Activated naive CD4-positive, alpha-beta T cell treated with anti-CD3 and anti-CD28 coated beads, Interleukin-2, amount 10 ng/mL, durations not matched to agents 7 days and 5 days (primary cell): ENCODE results near the gene PMEPA1.

Experiments
- CTCF ChIA-PET: fragments of 350-600 bp; sonication (Branson Sonifier 250); formaldehyde crosslinking; loops from one replicate; lab custom pipeline; 2021; ENCODE audit warnings: antibody characterized with exemption; lab: Charles Lee
- DNase-seq: peaks from one replicate; pipeline ENCODE4 v3.0.0-alpha.2; 2020
- H3K27ac Mint-ChIP-seq: one replicate; pipeline ENCODE4 v1.8.0; 2021; ENCODE audit warnings: mild to moderate bottlenecking, moderate library complexity, mixed read lengths
- H3K27me3 Mint-ChIP-seq: one replicate; pipeline ENCODE4 v1.8.0; 2021; ENCODE audit warnings: mild to moderate bottlenecking, mixed read lengths
- H3K36me3 Mint-ChIP-seq: one replicate; pipeline ENCODE4 v1.8.0; 2021; ENCODE audit warnings: mixed read lengths
- H3K4me1 Mint-ChIP-seq: one replicate; pipeline ENCODE4 v1.8.0; 2021; ENCODE audit warnings: mixed read lengths
- H3K4me3 Mint-ChIP-seq: one replicate; pipeline ENCODE4 v1.8.0; 2021; ENCODE audit warnings: mild to moderate bottlenecking, moderate library complexity, mixed read lengths
- H3K9me3 Mint-ChIP-seq: one replicate; pipeline ENCODE4 v1.8.0; 2021; ENCODE audit warnings: mixed read lengths

Gene PMEPA1

GRCh38 chr20:57618764-57619050 is 91.1 kb downstream of the PMEPA1 start:
- CTCF ChIA-PET, result interaction anchor here (1.5 to 6.8 kb wide), 5 partner anchors 9 to 35 kb away, joined by 7 to 86 read pairs (median 16); no protein-coding TSS in a partner anchor
- peak overlapping the region; percentile 98 for H3K27ac Mint-ChIP-seq
- peaks cover 69% of the 10 kb centered on the region for H3K4me1 Mint-ChIP-seq

DNA sequence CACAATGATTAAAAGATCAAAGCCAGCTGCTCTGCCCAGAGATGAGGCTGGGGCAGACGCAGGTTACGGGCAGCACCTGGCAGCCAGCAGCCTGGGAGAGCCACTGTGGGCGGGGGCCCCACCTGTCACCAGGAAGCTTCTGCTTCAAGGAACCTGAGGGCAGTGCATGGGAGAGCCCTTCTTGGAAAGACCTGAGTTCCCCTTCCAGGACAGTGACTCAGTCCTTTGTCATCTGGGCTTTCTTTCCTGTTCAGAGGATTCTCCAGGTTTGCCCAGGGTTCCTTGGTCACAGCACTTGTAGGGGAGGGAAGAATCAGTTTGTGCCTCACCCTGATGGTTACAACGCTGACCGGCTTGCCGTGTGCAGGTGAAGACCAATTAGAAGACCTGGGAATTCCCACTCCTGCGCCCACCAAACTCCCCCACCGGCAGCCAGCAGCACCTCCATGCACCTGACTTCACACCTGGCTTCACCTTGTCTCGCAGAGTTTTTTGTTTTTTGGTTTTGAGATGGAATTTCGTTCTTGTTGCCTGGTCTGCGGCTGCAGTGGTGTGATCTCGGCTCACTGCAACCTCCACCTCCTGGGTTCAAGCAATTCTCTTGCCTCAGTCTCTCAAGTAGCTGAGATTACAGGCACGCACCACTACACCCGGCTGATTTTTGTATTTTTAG is 91.6 kb downstream of the PMEPA1 start:
- Mint-ChIP-seq H3K4me3 (peak overlapping the region; percentile 78), H3K36me3 (peaks cover 4% of the 10 kb centered on the region), H3K4me1 (peaks cover 67% of the 10 kb centered on the region), H3K27me3 (peaks cover 55% of the 10 kb centered on the region), H3K27ac (peak overlapping the region; percentile 98), H3K9me3 (no peaks in the 10 kb centered on the region)
- CTCF ChIA-PET, result interaction anchor here (0.6 to 1.5 kb wide), 3 partner anchors 14 to 36 kb away, joined by 3 to 7 read pairs (median 3); no protein-coding TSS in a partner anchor
- DNase-seq, result peak; percentile 46

More at GRCh38 chr20:57618764-57619050, 91.1 kb downstream of the PMEPA1 start:
- Mint-ChIP-seq H3K4me3 (peak overlapping the region; percentile 78), H3K9me3 (peaks cover under 1% of the 10 kb centered on the region), H3K27me3 (peaks cover 51% of the 10 kb centered on the region), H3K36me3 (peaks cover 3% of the 10 kb centered on the region)
- DNase-seq, result no peak

- no peak for DNase-seq
- CTCF ChIA-PET, result interaction anchor here (0.6 to 1.5 kb wide), 3 partner anchors 21 to 550 kb away, joined by 3 to 7 read pairs (median 3); no protein-coding TSS in a partner anchor
- Mint-ChIP-seq H3K36me3 (peaks cover 7% of the 10 kb centered on the region), H3K27me3 (peaks cover 55% of the 10 kb centered on the region), H3K9me3 (no peaks in the 10 kb centered on the region), H3K4me3 (no peak overlapping the region), H3K27ac (peak overlapping the region; percentile 98), H3K4me1 (peaks cover 57% of the 10 kb centered on the region)
Measured at GRCh38 chr20:57617079-57617795, 92.6 kb downstream of the PMEPA1 start.

GRCh38 chr20:57616143-57616951 is 93.5 kb downstream of the PMEPA1 start:
- peaks cover 59% of the 10 kb centered on the region for H3K27me3 Mint-ChIP-seq
- peak overlapping the region; percentile 76 for H3K27ac Mint-ChIP-seq
- CTCF ChIA-PET, result interaction anchor here (0.7 to 1.6 kb wide), 2 partner anchors 10 to 20 kb away, joined by 4 read pairs; no protein-coding TSS in a partner anchor
- no peaks in the 10 kb centered on the region for H3K9me3 Mint-ChIP-seq
- peaks cover 48% of the 10 kb centered on the region for H3K4me1 Mint-ChIP-seq
- H3K36me3 Mint-ChIP-seq, result peaks cover 7% of the 10 kb centered on the region
- H3K4me3 Mint-ChIP-seq, result no peak overlapping the region
- no peak for DNase-seq

DNA sequence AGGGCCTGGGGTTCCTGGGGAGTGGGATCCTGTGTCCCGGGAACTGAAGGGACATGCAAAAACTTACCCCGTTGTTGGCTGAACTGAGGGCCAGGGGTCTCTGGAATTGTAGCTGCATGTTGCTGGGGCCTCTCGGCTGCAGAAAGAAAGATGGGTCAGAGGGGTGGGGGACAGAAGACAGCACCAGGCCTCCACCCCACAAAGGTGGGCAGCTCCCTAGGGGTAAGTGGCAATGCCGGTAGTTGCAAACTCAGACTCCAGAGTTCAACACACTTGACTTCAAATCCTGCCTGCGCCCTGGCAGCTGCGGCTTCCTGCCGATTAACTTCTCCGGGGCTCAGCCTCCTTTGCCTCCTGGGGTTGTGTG is 94.4 kb downstream of the PMEPA1 start:
- no peak overlapping the region for H3K4me3 Mint-ChIP-seq
- peaks cover 39% of the 10 kb centered on the region for H3K4me1 Mint-ChIP-seq
- H3K36me3 Mint-ChIP-seq, result peaks cover 7% of the 10 kb centered on the region
- DNase-seq, result no peak
- H3K9me3 Mint-ChIP-seq, result no peaks in the 10 kb centered on the region
- H3K27me3 Mint-ChIP-seq, result peaks cover 66% of the 10 kb centered on the region
- no peak overlapping the region for H3K27ac Mint-ChIP-seq
- CTCF ChIA-PET, result interaction anchor here (0.7 to 1.6 kb wide), 3 partner anchors 9 to 596 kb away, joined by 3 to 4 read pairs (median 4); no protein-coding TSS in a partner anchor

DNA sequence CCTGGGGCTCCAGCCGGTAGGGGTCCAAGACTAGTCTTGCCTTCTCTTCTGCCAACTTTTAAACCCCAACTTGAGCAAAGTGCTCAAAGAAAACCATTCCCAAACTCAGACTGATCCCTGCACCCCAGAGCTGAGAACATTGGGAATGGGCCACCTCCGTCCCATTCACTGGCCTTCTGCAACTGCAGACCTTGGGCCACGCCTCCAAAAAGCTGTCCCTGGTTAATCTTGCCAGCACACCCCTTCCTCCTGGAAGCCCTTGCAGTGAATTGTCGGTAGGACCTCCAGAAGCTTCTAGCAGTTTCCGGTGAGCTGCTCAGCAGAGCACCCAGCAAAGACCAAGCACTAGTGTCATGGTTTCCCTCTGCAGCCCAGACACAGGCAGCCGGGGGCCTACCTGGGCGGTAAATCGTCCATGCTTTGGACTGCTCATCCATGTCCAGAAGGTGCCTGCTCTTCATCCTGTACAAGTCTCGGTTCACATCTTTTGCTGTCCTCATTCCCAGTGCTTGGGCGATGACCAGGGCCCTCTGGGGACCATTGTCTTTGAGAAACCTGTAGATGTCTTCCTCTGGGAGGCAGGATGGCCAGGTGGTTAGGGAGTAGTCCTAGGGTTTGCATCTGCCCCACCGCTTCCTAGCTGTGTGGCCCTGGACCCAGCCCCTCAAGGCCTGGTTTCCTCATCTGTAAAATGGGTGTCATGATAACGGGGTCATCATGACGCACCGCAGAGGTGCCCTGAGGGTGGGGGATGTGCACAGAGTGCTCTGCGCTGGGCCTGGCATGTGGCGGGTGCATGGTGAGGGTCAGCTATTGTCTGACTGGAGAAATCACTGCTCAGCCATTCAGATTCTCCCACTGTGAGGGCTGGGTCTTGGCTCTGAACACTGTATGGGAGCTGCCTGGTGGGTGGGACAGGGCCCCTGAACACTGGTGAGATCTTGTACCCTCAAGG is 95.0 kb downstream of the PMEPA1 start:
- no peak overlapping the region for H3K27ac Mint-ChIP-seq
- peaks cover 32% of the 10 kb centered on the region for H3K4me1 Mint-ChIP-seq
- CTCF ChIA-PET, result interaction anchor here (1.5 to 1.6 kb wide), 2 partner anchors 9 to 597 kb away, joined by 3 to 4 read pairs; no protein-coding TSS in a partner anchor
- DNase-seq, result no peak
- H3K9me3 Mint-ChIP-seq, result no peaks in the 10 kb centered on the region
- H3K36me3 Mint-ChIP-seq, result peaks cover 7% of the 10 kb centered on the region
- H3K27me3 Mint-ChIP-seq, result peaks cover 73% of the 10 kb centered on the region
- no peak overlapping the region for H3K4me3 Mint-ChIP-seq

DNA sequence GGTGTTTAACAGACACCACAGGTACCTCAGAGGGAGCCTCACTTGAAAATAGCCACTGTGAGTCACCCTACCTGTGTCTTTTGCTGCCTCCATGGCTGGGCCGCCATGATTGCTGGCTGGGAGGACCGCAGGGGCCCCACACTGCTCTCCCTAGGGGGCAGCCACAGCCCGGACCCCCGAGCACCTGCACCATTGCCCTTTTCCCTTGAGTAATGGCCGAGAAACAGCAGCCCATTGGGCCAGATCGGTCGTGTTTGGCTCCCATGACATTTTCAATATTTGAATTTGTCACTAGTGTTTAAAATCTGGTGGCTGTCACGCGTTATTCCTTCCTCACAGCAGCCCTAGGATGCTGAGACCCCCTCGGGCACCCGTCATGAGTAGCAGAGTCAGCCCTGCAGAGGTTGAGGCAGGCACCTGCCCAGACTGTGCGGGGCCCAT is 96.3 kb downstream of the PMEPA1 start:
- peaks cover 83% of the 10 kb centered on the region for H3K27me3 Mint-ChIP-seq
- no peaks in the 10 kb centered on the region for H3K9me3 Mint-ChIP-seq
- no peak for DNase-seq
- no peak overlapping the region for H3K27ac Mint-ChIP-seq
- H3K4me3 Mint-ChIP-seq, result no peak overlapping the region
- H3K36me3 Mint-ChIP-seq, result peaks cover 7% of the 10 kb centered on the region
- CTCF ChIA-PET, result no interaction called here
- peaks cover 19% of the 10 kb centered on the region for H3K4me1 Mint-ChIP-seq

GRCh38 chr20:57612916-57613315 is 96.9 kb downstream of the PMEPA1 start:
- CTCF ChIA-PET, result interaction anchor here (1.3 kb wide), 1 partner anchor 41 kb away, joined by 4 read pairs; no protein-coding TSS in a partner anchor
- peaks cover 7% of the 10 kb centered on the region for H3K36me3 Mint-ChIP-seq
- no peak overlapping the region for H3K4me3 Mint-ChIP-seq
- H3K27ac Mint-ChIP-seq, result no peak overlapping the region
- peaks cover 86% of the 10 kb centered on the region for H3K27me3 Mint-ChIP-seq
- no peak for DNase-seq
- H3K9me3 Mint-ChIP-seq, result no peaks in the 10 kb centered on the region
- H3K4me1 Mint-ChIP-seq, result peaks cover 13% of the 10 kb centered on the region

DNA sequence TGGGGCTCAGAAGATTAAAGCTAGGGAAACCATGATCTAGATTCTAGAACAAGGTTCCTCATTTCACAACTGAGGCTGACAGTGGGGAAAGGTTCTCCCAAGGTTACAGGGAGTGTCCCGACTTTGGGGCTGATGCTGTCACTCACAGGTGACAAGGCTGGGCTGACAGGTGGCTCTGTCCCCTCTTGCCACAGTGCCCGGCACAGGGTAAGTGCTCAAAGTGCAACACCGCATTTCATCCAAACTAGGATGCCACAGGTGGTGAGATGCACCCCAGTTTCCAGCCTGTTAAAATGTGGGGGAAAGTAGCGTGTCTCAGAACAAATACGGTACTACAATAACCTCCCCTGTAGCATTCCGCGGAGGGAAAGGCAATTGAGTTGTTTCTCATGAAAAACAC is 97.4 kb downstream of the PMEPA1 start:
- Mint-ChIP-seq H3K4me3 (no peak overlapping the region), H3K36me3 (peaks cover 7% of the 10 kb centered on the region), H3K9me3 (no peaks in the 10 kb centered on the region), H3K27me3 (peaks cover 89% of the 10 kb centered on the region), H3K27ac (no peak overlapping the region), H3K4me1 (peaks cover 9% of the 10 kb centered on the region)
- CTCF ChIA-PET, result interaction anchor here (1.3 kb wide), 1 partner anchor 42 kb away, joined by 4 read pairs; no protein-coding TSS in a partner anchor
- no peak for DNase-seq

DNA sequence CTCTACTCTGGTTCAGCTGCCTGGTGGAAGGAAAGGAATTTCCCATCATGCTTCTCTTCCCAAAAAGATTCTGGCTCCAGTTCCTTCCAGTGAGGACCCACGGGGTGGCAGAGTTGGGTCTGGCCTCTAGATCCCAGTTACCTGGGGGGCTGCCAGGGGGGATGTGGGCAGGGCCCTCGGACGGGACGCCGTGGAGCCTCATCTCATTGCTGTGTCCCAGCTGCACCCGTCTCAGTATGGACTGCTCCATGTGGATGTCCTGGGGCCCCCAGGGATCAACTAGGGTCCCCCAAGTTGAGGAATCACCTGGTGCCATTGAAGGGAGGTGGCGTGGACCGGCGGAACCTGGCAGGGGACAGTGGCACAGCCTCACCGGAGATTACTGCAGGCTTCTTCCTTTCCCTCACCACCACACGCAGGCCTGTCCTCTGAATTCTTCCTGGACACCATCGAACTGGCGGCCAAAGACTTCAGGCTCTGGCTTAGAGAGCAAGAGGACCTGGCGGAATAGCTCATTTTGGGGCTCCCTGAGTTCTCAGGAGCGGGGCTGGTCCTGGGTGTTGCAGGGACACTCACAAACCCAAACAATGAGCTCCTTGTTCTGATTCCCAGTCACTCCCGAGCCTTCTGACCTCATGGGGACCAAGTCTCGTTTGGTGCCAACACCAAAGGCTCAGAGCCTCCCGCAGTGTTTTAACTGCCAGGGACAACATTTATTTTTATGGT is 98.1 kb downstream of the PMEPA1 start:
- CTCF ChIA-PET, result interaction anchor here (1.3 kb wide), 1 partner anchor 42 kb away, joined by 4 read pairs; no protein-coding TSS in a partner anchor
- no peak for DNase-seq
- Mint-ChIP-seq H3K4me3 (no peak overlapping the region), H3K4me1 (peaks cover 2% of the 10 kb centered on the region), H3K36me3 (peaks cover 9% of the 10 kb centered on the region), H3K9me3 (no peaks in the 10 kb centered on the region), H3K27me3 (peaks cover 89% of the 10 kb centered on the region), H3K27ac (no peak overlapping the region)

- Mint-ChIP-seq H3K27ac (no peak overlapping the region), H3K4me1 (no peaks in the 10 kb centered on the region), H3K36me3 (peaks cover 9% of the 10 kb centered on the region), H3K4me3 (no peak overlapping the region), H3K9me3 (no peaks in the 10 kb centered on the region), H3K27me3 (peaks cover 81% of the 10 kb centered on the region)
- no peak for DNase-seq
- CTCF ChIA-PET, result interaction anchor here (1.2 kb wide), 1 partner anchor 14 kb away, joined by 5 read pairs; no protein-coding TSS in a partner anchor
Measured at GRCh38 chr20:57610261-57610952, 99.4 kb downstream of the PMEPA1 start.

DNA sequence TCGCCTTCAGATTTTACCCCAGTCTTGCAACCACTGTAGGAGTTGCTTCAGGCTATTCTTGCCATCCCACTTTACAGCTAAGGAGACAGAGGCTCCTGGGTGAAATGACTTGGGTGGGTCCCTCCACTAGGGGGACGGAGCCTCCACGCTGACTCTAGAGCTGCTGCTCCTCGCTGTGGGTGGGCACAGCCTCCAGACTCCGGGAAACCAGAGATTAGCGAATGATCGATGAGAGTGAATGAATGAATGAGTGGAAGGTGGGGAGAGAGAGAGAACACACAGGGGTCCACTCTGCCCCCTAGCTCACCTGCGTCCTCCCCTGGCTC is 100.0 kb downstream of the PMEPA1 start:
- peaks cover 9% of the 10 kb centered on the region for H3K36me3 Mint-ChIP-seq
- H3K27ac Mint-ChIP-seq, result no peak overlapping the region
- no peak overlapping the region for H3K4me3 Mint-ChIP-seq
- DNase-seq, result no peak
- peaks cover 78% of the 10 kb centered on the region for H3K27me3 Mint-ChIP-seq
- no peaks in the 10 kb centered on the region for H3K9me3 Mint-ChIP-seq
- peaks cover 6% of the 10 kb centered on the region for H3K4me1 Mint-ChIP-seq
- CTCF ChIA-PET, result interaction anchor here (1.2 kb wide), 1 partner anchor 13 kb away, joined by 5 read pairs; no protein-coding TSS in a partner anchor
